Astrocyte of the spinal cord (primary cell): Measurements from ENCODE around the gene PCDHGA6.
A peak's percentile ranks its signal among the peaks of the same experiment; 100 is the strongest.

Source experiments
- DNase-seq: peaks from one replicate; pipeline ENCODE4 v3.0.0; 2011; ENCODE audit warnings: low read depth, low spot score
- H3K4me3 ChIP-seq: 2 replicates; pipeline ENCODE4 v1.5.1; 2011; ENCODE audit warnings: low read depth, mild to moderate bottlenecking, low read length, moderate library complexity
- in situ Hi-C: cut with HindIII; loops from 2 replicates; pipeline ENCODE4 v1.10.0; 2017; ENCODE audit warnings: low sequenced_read_pairs
- TF ChIP-seq, protein P1 (sequence below): IDR thresholded peaks from 2 replicates; pipeline ENCODE4 v1.5.1; 2012; ENCODE audit warnings: low read depth, mild to moderate bottlenecking, low read length, inconsistent platforms

Gene PCDHGA6

DNA sequence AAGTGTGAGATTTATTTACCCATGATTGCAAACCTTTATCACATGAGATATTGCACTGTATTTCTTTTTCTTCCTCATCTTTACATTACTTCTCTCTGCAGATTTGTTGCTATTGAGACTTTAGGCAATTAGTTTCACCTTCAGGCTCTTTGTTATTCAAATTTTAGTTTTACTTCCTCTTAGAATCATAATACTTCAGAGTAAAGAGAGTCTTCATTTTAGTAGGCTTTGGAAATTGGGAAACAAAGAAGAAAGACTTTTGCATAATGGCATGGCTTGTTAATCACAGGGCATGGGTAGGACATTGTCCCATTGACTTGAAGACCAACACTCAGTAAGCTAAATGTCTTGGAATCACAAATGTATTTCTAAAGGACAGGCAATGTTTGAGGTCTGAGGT is 11.0 kb upstream of the PCDHGA6 start:
- TF ChIP-seq, protein P1, sequence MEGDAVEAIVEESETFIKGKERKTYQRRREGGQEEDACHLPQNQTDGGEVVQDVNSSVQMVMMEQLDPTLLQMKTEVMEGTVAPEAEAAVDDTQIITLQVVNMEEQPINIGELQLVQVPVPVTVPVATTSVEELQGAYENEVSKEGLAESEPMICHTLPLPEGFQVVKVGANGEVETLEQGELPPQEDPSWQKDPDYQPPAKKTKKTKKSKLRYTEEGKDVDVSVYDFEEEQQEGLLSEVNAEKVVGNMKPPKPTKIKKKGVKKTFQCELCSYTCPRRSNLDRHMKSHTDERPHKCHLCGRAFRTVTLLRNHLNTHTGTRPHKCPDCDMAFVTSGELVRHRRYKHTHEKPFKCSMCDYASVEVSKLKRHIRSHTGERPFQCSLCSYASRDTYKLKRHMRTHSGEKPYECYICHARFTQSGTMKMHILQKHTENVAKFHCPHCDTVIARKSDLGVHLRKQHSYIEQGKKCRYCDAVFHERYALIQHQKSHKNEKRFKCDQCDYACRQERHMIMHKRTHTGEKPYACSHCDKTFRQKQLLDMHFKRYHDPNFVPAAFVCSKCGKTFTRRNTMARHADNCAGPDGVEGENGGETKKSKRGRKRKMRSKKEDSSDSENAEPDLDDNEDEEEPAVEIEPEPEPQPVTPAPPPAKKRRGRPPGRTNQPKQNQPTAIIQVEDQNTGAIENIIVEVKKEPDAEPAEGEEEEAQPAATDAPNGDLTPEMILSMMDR = no peak
- no peak for DNase-seq
- no peak overlapping the region for H3K4me3 ChIP-seq
- in situ Hi-C loops = no loop called here

DNA sequence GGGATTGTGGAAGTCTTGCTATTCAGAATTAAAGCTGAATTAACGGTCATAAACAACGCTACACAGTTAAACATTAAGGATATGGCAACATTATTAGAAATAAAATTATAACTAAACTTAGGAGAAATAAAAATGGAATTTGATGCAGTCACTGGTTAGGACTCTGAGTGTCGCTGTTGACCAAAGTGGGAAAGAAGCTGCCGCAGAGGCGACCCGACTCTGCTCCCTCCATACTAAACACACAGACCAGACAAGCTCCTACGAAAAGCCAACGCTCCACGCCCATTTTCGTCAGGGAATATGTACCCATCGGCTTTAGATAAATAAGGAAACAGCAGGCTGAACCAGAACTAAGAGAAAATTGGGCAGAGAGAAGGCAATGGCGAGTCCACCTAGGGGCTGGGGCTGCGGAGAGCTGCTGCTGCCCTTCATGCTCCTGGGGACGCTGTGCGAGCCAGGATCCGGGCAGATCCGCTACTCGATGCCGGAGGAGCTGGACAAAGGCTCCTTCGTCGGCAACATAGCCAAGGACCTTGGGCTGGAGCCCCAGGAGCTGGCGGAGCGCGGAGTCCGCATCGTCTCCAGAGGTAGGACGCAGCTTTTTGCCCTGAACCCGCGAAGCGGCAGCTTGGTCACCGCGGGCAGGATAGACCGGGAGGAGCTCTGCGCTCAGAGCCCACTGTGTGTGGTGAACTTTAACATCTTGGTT is 9.6 kb upstream of the PCDHGA6 start, which contains the start of gene PCDHGA5:
Gene PCDHGA5 (plus strand): TSS at position 211 of the 709 bp plus-strand sequence. CDS start 169 bp downstream, at position 380.
- in situ Hi-C loops = no loop called here
- peak within 1 kb of the TSS; percentile 7 for H3K4me3 ChIP-seq
- DNase-seq = no peak
- TF ChIP-seq, protein P1 = no peak

DNA sequence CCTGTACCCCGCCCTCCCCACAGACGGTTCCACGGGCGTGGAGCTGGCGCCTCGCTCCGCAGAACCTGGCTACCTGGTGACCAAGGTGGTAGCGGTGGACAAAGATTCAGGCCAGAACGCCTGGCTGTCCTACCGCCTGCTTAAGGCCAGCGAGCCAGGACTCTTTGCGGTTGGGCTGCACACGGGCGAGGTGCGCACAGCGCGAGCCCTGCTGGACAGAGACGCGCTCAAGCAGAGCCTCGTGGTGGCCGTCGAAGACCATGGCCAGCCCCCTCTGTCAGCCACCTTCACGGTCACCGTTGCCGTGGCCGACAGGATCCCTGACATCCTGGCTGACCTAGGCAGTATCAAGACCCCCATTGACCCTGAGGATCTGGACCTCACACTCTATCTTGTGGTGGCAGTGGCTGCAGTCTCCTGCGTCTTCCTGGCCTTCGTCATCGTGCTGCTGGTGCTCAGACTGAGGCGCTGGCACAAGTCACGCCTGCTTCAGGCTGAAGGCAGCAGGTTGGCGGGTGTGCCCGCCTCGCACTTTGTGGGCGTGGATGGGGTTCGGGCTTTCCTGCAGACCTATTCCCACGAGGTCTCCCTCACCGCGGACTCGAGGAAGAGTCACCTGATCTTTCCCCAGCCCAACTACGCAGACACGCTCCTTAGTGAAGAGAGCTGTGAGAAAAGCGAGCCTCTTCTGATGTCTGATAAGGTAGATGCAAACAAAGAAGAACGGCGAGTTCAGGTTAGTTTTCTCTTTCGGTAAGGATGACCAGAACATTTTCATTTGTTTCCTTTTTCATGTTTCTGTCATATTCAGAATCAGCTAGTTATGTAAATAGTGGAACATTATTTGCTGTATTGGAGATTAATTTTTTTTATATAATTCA is 7.4 kb upstream of the PCDHGA6 start:
- in situ Hi-C loops = no loop called here
- TF ChIP-seq, protein P1 = no peak
- DNase-seq = no peak
- H3K4me3 ChIP-seq = no peak overlapping the region

DNA sequence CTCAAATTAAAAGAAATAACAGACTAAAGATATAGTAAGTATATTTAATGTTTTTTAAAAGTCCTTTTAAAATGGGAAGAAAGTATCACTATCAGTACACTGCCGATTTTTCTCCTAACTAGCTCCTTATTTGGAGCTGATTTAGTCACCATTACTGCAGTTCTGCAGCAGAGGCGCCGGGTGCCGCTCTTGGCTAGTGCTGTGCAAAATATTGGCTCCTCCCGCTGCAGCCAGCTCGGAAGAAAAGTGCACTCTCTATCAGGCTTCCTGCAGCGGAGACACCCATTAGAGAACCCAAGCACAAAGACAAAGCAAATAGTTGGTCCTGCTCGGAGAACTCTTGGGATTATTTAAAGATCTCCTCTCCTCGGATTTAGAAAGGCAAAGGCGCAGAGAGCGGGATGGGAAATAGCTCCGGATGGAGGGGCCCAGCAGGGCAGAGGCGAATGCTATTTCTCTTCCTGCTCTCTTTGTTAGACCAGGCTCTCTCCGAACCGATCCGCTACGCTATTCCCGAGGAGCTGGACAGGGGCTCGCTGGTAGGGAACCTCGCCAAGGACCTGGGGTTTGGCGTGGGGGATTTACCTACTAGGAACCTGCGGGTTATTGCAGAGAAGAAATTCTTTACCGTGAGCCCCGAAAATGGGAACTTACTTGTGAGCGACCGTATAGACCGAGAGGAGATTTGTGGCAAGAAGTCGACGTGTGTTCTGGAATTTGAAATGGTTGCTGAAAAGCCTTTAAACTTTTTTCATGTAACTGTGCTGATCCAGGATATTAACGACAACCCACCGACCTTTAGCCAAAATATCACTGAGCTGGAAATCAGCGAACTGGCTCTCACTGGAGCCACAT is 3.5 kb upstream of the PCDHGA6 start, which contains the start of gene PCDHGB3:
Gene PCDHGB3 (plus strand): TSS at position 249 of the 855 bp plus-strand sequence. CDS start 153 bp downstream, at position 402.
- peak within 1 kb of the TSS; percentile 38 for H3K4me3 ChIP-seq
- TF ChIP-seq, protein P1 = peak; percentile 57
- in situ Hi-C loops = no loop called here
- peak; percentile 68 for DNase-seq

DNA sequence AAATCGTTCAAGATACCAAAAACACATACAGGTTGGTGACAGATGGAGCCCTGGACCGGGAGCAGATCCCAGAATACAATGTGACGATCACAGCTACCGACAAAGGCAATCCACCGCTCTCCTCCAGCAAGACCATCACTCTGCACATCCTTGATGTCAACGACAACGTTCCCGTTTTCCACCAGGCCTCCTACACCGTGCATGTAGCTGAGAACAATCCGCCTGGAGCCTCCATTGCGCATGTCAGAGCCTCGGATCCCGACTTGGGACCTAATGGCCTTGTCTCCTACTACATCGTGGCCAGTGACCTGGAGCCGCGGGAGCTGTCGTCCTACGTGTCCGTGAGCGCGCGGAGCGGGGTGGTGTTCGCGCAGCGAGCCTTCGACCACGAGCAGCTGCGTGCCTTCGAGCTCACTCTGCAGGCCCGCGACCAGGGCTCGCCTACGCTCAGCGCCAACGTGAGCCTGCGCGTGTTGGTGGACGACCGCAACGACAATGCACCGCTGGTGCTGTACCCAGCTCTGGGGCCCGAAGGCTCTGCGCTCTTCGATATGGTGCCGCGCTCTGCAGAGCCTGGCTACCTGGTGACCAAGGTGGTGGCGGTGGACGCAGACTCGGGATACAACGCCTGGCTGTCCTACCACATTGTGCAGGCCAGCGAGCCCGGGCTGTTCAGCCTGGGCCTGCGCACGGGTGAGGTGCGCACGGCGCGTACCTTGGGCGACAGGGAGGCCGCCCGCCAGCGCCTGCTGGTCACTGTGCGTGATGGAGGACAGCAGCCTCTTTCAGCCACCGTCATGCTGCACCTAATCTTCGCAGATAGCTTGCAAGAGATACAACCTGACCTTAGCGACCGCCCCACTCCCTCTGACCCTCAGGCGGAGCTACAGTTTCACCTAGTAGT is 1.9 kb upstream of the PCDHGA6 start:
- TF ChIP-seq, protein P1 = no peak
- H3K4me3 ChIP-seq = no peak overlapping the region

More for the DNA sequence above, 1.9 kb upstream of the PCDHGA6 start:
- in situ Hi-C loops = no loop called here
- DNase-seq = no peak
